Measurements from ENCODE around the gene GOLGA7B.
"Not testable (repeated sequence)": the region's sequence is repeated elsewhere in the genome, so short reads cannot be mapped to it uniquely, and the experiment has no call there.

GOLGA7B gene

GRCh38 chr10:97836446-97836845, 13.2 kb upstream of the GOLGA7B start:
- no peak for DNase-seq

- no peak for DNase-seq
These were observed 11.6 kb upstream of the GOLGA7B start for GRCh38 chr10:97838091-97838490.

GRCh38 chr10:97841166-97841565, 8.5 kb upstream of the GOLGA7B start:
- not testable (repeated sequence) for DNase-seq

- DNase-seq = not testable (repeated sequence)
These were observed 7.5 kb upstream of the GOLGA7B start for GRCh38 chr10:97842114-97842513.

- no peak for DNase-seq
These were observed 6.9 kb upstream of the GOLGA7B start for GRCh38 chr10:97842656-97843280.

GRCh38 chr10:97843281-97843671, 6.4 kb upstream of the GOLGA7B start:
- peak in 1 of 2 experiments; percentile 43 for DNase-seq

GRCh38 chr10:97843972-97844371, 5.7 kb upstream of the GOLGA7B start:
- DNase-seq = not testable (repeated sequence)

- DNase-seq = no peak
These were observed 5.0 kb upstream of the GOLGA7B start for GRCh38 chr10:97844678-97845077.

- no peak for DNase-seq
These were observed 448 bp upstream of the GOLGA7B start for GRCh38 chr10:97849103-97849686.

- DNase-seq = no peak
These were observed 803 bp downstream of the GOLGA7B start for GRCh38 chr10:97850446-97850845.

GRCh38 chr10:97851341-97852001, 1.8 kb downstream of the GOLGA7B start:
- DNase-seq = peak in 1 of 2 experiments; percentile 66

- no peak for DNase-seq
These were observed 2.6 kb downstream of the GOLGA7B start for GRCh38 chr10:97852277-97852676.

GRCh38 chr10:97852840-97853405, 3.3 kb downstream of the GOLGA7B start:
- DNase-seq = no peak

- DNase-seq = no peak
These were observed 5.1 kb downstream of the GOLGA7B start for GRCh38 chr10:97854743-97855142.

- DNase-seq = no peak
These were observed 8.4 kb downstream of the GOLGA7B start for GRCh38 chr10:97858001-97858439.

GRCh38 chr10:97861097-97861750, 11.6 kb downstream of the GOLGA7B start:
- DNase-seq = peak; percentile 17 to 73

GRCh38 chr10:97861924-97862323, 12.3 kb downstream of the GOLGA7B start:
- DNase-seq = no peak

GRCh38 chr10:97863808-97864207, 14.2 kb downstream of the GOLGA7B start:
- DNase-seq = no peak

GRCh38 chr10:97865488-97865887, 15.8 kb downstream of the GOLGA7B start:
- DNase-seq = no peak

- no peak for DNase-seq
These were observed 17.0 kb downstream of the GOLGA7B start for GRCh38 chr10:97866524-97867219.

GRCh38 chr10:97867220-97867800, 17.7 kb downstream of the GOLGA7B start:
- no peak for DNase-seq

- DNase-seq = no peak
These were observed 18.6 kb downstream of the GOLGA7B start for GRCh38 chr10:97868134-97868685.

Data from NCI-H446 (cell line).